HL-60 (cell line): ENCODE results near the gene ARL6IP5.

Experiments used
- GABPA ChIP-seq: IDR thresholded peaks from 2 replicates; pipeline ENCODE4 v1.6.1; 2012; ENCODE audit warnings: low read depth
- POLR2AphosphoS5 ChIP-seq: IDR thresholded peaks from 2 replicates; pipeline ENCODE4 v1.6.1; 2012; ENCODE audit warnings: low read depth
- REST ChIP-seq: IDR thresholded peaks from 2 replicates; pipeline ENCODE4 v1.6.1; 2012; ENCODE audit warnings: low read depth; ENCODE audit not compliant: insufficient replicate concordance
- SPI1 ChIP-seq: IDR thresholded peaks from 2 replicates; pipeline ENCODE4 v1.6.1; 2012; ENCODE audit warnings: low read depth, mild to moderate bottlenecking, borderline replicate concordance
- TF ChIP-seq, protein P1 (sequence below): IDR thresholded peaks from one replicate; pipeline ENCODE4 v1.5.1; 2011; ENCODE audit warnings: low read length, control low read depth, inconsistent platforms; ENCODE audit not compliant: insufficient read depth

GRCh38 chr3:69118555-69118954 lies 33.8 kb downstream of the ARL6IP5 start:
- TF ChIP-seq, protein P1, sequence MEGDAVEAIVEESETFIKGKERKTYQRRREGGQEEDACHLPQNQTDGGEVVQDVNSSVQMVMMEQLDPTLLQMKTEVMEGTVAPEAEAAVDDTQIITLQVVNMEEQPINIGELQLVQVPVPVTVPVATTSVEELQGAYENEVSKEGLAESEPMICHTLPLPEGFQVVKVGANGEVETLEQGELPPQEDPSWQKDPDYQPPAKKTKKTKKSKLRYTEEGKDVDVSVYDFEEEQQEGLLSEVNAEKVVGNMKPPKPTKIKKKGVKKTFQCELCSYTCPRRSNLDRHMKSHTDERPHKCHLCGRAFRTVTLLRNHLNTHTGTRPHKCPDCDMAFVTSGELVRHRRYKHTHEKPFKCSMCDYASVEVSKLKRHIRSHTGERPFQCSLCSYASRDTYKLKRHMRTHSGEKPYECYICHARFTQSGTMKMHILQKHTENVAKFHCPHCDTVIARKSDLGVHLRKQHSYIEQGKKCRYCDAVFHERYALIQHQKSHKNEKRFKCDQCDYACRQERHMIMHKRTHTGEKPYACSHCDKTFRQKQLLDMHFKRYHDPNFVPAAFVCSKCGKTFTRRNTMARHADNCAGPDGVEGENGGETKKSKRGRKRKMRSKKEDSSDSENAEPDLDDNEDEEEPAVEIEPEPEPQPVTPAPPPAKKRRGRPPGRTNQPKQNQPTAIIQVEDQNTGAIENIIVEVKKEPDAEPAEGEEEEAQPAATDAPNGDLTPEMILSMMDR = no peak
- TF ChIP-seq GABPA (no peak), REST (no peak), POLR2AphosphoS5 (no peak), SPI1 (no peak)
